Measurements from ENCODE around the gene CCDC8. TPM values are rescaled to one million over a fixed set of nuclear protein-coding genes. Genes with fewer than 3 reads are reported as not detected.

CCDC8 gene
- total RNA-seq, 1 experiment from 2014 or later, result not detected

DNA sequence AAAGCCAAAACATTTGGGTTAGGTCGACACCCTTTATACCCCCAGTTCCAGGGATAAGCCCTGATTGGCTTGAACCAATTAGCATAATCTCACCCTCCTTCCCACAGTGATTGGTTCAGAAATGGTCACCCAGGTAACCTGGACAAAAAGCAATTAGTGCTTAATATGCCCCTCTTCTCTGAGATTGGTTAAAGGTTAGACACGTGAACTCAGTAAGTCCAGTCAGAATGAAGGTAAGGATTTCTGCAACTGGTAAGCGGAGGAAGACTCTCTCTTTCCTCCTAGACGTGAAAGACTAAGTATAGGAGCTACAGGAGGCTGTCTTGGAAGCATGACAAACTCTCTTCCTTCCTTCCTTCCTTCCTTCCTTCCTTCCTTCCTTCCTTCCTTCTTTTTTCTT is 16.6 kb upstream of the CCDC8 start:
- no peak for DNase-seq (ENCODE audit: unreplicated experiment)
- Mint-ChIP-seq H3K9me3 (ENCODE audit: unreplicated experiment) (no peaks in the 10 kb centered on the region), H3K4me3 (ENCODE audit: unreplicated experiment) (no peak overlapping the region), H3K36me3 (ENCODE audit: insufficient read depth, unreplicated experiment) (peaks cover 5% of the 10 kb centered on the region), H3K4me1 (ENCODE audit: insufficient read depth, unreplicated experiment) (no peaks in the 10 kb centered on the region), H3K27me3 (ENCODE audit: insufficient read depth, unreplicated experiment) (peaks cover 10% of the 10 kb centered on the region), H3K27ac (ENCODE audit: low read depth, unreplicated experiment) (no peak overlapping the region)
- ChIA-PET CTCF (no interaction called here), POLR2A (no interaction called here)
- intact Hi-C loops (cut with micrococcal nuclease), result no loop called here
- TF ChIP-seq CTCF (IDR thresholded peaks at IDR 0.05; ENCODE audit: unreplicated experiment), result no peak
- BruUV-seq (replicated peaks), result no TSS peak

DNA sequence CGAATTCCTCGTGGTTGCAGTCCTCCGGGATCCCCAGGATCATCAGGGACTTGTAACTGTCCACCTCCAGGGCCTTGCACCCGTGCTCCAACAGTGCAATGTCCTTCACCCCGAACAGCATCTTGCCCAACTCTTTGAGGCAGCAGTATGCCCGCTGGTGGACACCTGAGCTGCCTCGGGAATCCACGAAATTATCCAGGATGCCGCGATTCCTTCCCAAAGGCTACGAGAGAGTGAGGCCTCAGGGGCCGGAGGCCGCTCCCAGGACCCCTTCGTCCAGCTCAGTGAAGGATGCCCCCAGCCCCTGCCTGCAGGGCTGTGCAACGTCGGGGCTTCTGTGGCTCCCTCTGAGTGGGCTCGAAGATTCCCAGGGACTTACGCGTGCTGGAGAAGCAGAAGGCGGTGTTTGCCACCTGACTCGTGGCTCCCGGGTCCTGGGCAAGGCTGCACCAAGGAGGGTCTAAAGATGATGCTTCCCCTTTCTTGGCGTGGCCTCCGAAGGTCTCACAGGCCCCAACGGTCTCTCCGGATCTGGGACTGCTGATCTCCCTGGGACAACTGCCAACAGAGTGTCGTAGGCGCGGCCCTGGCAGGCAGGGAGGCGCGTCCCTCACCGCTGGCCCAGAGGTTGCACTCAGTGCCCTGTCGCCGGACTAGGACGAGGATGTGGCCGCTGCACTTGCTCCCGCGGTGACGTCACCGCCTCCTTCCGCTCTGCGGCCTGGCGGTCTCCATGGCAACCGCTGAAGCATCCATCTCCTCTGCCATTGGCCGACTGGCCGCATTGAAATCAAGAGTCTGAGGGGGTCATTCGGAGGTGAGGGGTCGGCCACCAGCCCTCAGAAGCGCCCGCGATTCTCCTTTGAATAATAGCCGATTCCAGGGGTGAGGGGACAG is 15.1 kb upstream of the CCDC8 start, which contains the start of gene PNMA8C:
Gene PNMA8C (minus strand): TSS at position 698 of the 897 bp plus-strand sequence. CDS start 577 bp downstream, at position 121.
- Mint-ChIP-seq H3K4me1 (ENCODE audit: insufficient read depth, unreplicated experiment) (no peaks in the 10 kb centered on the region), H3K27me3 (ENCODE audit: insufficient read depth, unreplicated experiment) (peaks cover 10% of the 10 kb centered on the region), H3K9me3 (ENCODE audit: unreplicated experiment) (no peaks in the 10 kb centered on the region), H3K4me3 (ENCODE audit: unreplicated experiment) (no peak within 1 kb of the TSS), H3K36me3 (ENCODE audit: insufficient read depth, unreplicated experiment) (peaks cover 5% of the 10 kb centered on the region), H3K27ac (ENCODE audit: low read depth, unreplicated experiment) (no peak within 1 kb of the TSS)
- TF ChIP-seq CTCF (IDR thresholded peaks at IDR 0.05; ENCODE audit: unreplicated experiment), result no peak
- intact Hi-C loops (cut with micrococcal nuclease), result no loop called here
- ChIA-PET POLR2A (no interaction called here), CTCF (interaction anchor here (0.9 kb wide), 1 partner anchor 59 kb away, joined by 3 read pairs; no protein-coding TSS in a partner anchor)
- BruUV-seq (replicated peaks), result no TSS peak
- peak; percentile 11 for DNase-seq (ENCODE audit: unreplicated experiment)

DNA sequence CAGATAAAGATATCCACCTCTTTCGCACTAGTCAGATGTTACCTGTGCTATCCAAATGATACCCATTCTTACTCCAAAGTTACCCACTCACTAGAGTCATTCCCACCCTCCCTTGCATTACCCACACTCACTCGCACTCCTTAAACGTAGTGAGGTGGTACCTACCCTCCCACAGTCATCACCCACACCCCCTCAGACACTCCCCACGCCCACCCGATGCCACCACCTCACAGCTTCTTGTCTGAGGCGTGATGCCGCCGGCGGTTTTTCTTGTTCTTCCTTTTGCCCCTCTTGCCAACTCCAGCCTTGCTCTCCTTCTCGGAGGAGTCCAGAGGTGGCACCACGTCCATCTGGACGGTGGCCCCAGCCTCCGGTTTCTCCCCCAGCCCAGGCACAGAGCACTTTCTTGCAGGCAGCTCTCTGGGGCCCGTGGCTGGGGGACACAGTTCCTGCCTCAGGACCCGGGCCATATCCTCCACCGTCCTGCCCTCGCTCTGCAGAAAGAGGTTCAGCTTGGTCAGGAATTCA is 14.2 kb upstream of the CCDC8 start:
- BruUV-seq (replicated peaks), result no TSS peak

More for the DNA sequence above, 14.2 kb upstream of the CCDC8 start:
- Mint-ChIP-seq H3K27ac (ENCODE audit: low read depth, unreplicated experiment) (no peak overlapping the region), H3K9me3 (ENCODE audit: unreplicated experiment) (no peaks in the 10 kb centered on the region), H3K4me1 (ENCODE audit: insufficient read depth, unreplicated experiment) (no peaks in the 10 kb centered on the region), H3K27me3 (ENCODE audit: insufficient read depth, unreplicated experiment) (peaks cover 10% of the 10 kb centered on the region), H3K4me3 (ENCODE audit: unreplicated experiment) (no peak overlapping the region), H3K36me3 (ENCODE audit: insufficient read depth, unreplicated experiment) (peaks cover 5% of the 10 kb centered on the region)
- POLR2A ChIA-PET, result no interaction called here
- no peak for TF ChIP-seq CTCF (IDR thresholded peaks at IDR 0.05; ENCODE audit: unreplicated experiment)
- CTCF ChIA-PET, result interaction anchor here (0.6 to 0.9 kb wide), 4 partner anchors 33 to 122 kb away, joined by 3 to 5 read pairs (median 3); no protein-coding TSS in a partner anchor
- DNase-seq (ENCODE audit: unreplicated experiment), result no peak
- intact Hi-C loops (cut with micrococcal nuclease), result no loop called here
